Trophoblast cell (in vitro differentiated cells and primary cell): ENCODE data around the gene GLP2R.

Source experiments
- DNase-seq, 2 donors: peaks; one replicate each; pipeline ENCODE4 v3.0.0-alpha.2; 2016
- H2AFZ ChIP-seq: 2 replicates; pipeline ENCODE4 v1.6.1; 2013; ENCODE audit warnings: low read length, moderate library complexity, mild to moderate bottlenecking; ENCODE audit not compliant: insufficient read depth, poor library complexity
- H2AK5ac ChIP-seq: 2 replicates; pipeline ENCODE4 v1.6.1; 2013; ENCODE audit warnings: mild to moderate bottlenecking, low read length
- H2BK120ac ChIP-seq: 2 replicates; pipeline ENCODE4 v1.6.1; 2013; ENCODE audit warnings: low read length, mild to moderate bottlenecking, moderate library complexity; ENCODE audit not compliant: insufficient read depth, poor library complexity
- H2BK12ac ChIP-seq: 2 replicates; pipeline ENCODE4 v1.6.1; 2013; ENCODE audit warnings: mild to moderate bottlenecking, low read length, moderate library complexity
- H2BK5ac ChIP-seq: 2 replicates; pipeline ENCODE4 v1.6.1; 2013; ENCODE audit warnings: low read length, low read depth, moderate library complexity, mild to moderate bottlenecking; ENCODE audit not compliant: poor library complexity
- H3K14ac ChIP-seq: 2 replicates; pipeline ENCODE4 v1.6.1; 2013; ENCODE audit warnings: mild to moderate bottlenecking, low read length
- H3K18ac ChIP-seq: 2 replicates; pipeline ENCODE4 v1.6.1; 2013; ENCODE audit warnings: mild to moderate bottlenecking, low read length
- H3K23ac ChIP-seq: 2 replicates; pipeline ENCODE4 v1.6.1; 2013; ENCODE audit warnings: low read length
- H3K27ac ChIP-seq: 2 replicates; pipeline ENCODE4 v1.5.1; 2013; ENCODE audit warnings: low read depth, mild to moderate bottlenecking, inconsistent platforms, low read length, moderate library complexity
- H3K27me3 ChIP-seq: 2 replicates; pipeline ENCODE4 v1.6.1; 2013; ENCODE audit warnings: inconsistent platforms, mild to moderate bottlenecking, low read length, moderate library complexity; ENCODE audit not compliant: insufficient read depth
- H3K36me3 ChIP-seq, 2 experiments: 1 replicate in 1 of 2; 2 replicates in 1 of 2; pipeline ENCODE4 v1.6.1; 2013; ENCODE audit warnings: low read length in 2 of 2, mild to moderate bottlenecking in 2 of 2, moderate library complexity in 1 of 2; ENCODE audit not compliant: insufficient read depth in 2 of 2, control insufficient read depth in 1 of 2
- H3K4ac ChIP-seq: 2 replicates; pipeline ENCODE4 v1.6.1; 2013; ENCODE audit warnings: low read depth, mild to moderate bottlenecking, low read length, moderate library complexity
- H3K4me1 ChIP-seq, 2 experiments: 1 replicate in 1 of 2; 2 replicates in 1 of 2; pipeline ENCODE4 v1.6.1; 2013; ENCODE audit warnings: low read length in 2 of 2, mild to moderate bottlenecking in 2 of 2, moderate library complexity in 1 of 2; ENCODE audit not compliant: insufficient read depth in 2 of 2, control insufficient read depth in 1 of 2
- H3K4me2 ChIP-seq: 2 replicates; pipeline ENCODE4 v1.6.1; 2013; ENCODE audit warnings: inconsistent platforms, mild to moderate bottlenecking, low read length, moderate library complexity
- H3K4me3 ChIP-seq: 2 replicates; pipeline ENCODE4 v1.5.1; 2013; ENCODE audit warnings: mild to moderate bottlenecking, low read depth, low read length, inconsistent platforms
- H3K79me1 ChIP-seq: one replicate; pipeline ENCODE4 v1.6.1; 2013; ENCODE audit warnings: low read length
- H3K79me2 ChIP-seq: 2 replicates; pipeline ENCODE4 v1.6.1; 2013; ENCODE audit warnings: low read length, mild to moderate bottlenecking; ENCODE audit not compliant: control insufficient read depth, insufficient read depth, poor library complexity
- H3K9ac ChIP-seq: 2 replicates; pipeline ENCODE4 v1.6.1; 2013; ENCODE audit warnings: mild to moderate bottlenecking, low read length
- H3K9me3 ChIP-seq: 2 replicates; pipeline ENCODE4 v1.6.1; 2013; ENCODE audit warnings: low read depth, mild to moderate bottlenecking, control low read depth, inconsistent platforms, low read length; ENCODE audit not compliant: insufficient read depth
- H4K12ac ChIP-seq: 2 replicates; pipeline ENCODE4 v1.6.1; 2013; ENCODE audit warnings: low read depth, mild to moderate bottlenecking, low read length, moderate library complexity
- H4K8ac ChIP-seq: 2 replicates; pipeline ENCODE4 v1.6.1; 2013; ENCODE audit warnings: low read depth, mild to moderate bottlenecking, low read length, moderate library complexity
- H4K91ac ChIP-seq: one replicate; pipeline ENCODE4 v1.6.1; 2013; ENCODE audit warnings: low read depth, mild to moderate bottlenecking, low read length, moderate library complexity
- WGBS: extraction: QIAGEN DNeasy Blood & Tissue Kit; methylation state at CpG from one replicate; pipeline ENCODE4 v1.1.7; 2013; ENCODE audit warnings: missing lambda C conversion rate; ENCODE audit not compliant: insufficient read length, insufficient coverage; ENCODE audit errors: extremely low coverage; 5-methylcytosine and 5-hydroxymethylcytosine counted together

Gene GLP2R

GRCh38 chr17:9928601-9929333 lies 103.0 kb downstream of the GLP2R start:
- Histone ChIP-seq H3K27me3 (no peaks in the 10 kb centered on the region), H3K9me3 (no peaks in the 10 kb centered on the region)
- no CpG with 5 or more reads among the region's 13 CpGs for WGBS

GRCh38 chr17:9929871-9930270 lies 104.1 kb downstream of the GLP2R start:
- Histone ChIP-seq H2BK120ac (no peak overlapping the region), H3K4me2 (no peak overlapping the region), H3K18ac (no peak overlapping the region), H3K27ac (no peak overlapping the region), H3K23ac (no peak overlapping the region), H2AFZ (no peak overlapping the region), H2BK12ac (no peak overlapping the region), H3K9me3 (no peaks in the 10 kb centered on the region), H3K79me2 (no peaks in the 10 kb centered on the region), H3K4me1 (peaks cover 0 to 2% of the 10 kb centered on the region in 2 experiments), H4K8ac (no peak overlapping the region), H3K79me1 (no peaks in the 10 kb centered on the region), H2AK5ac (no peak overlapping the region), H3K4me3 (no peak overlapping the region), H4K12ac (no peak overlapping the region), H3K36me3 (peaks cover 10 to 17% of the 10 kb centered on the region in 2 experiments), H2BK5ac (no peak overlapping the region), H3K4ac (no peak overlapping the region), H3K9ac (no peak overlapping the region), H3K27me3 (no peaks in the 10 kb centered on the region), H3K14ac (no peak overlapping the region), H4K91ac (no peak overlapping the region)
- WGBS, result no CpG with 5 or more reads among the region's 8 CpGs
- peak in 1 of 2 donors; percentile 22 for DNase-seq

More at GRCh38 chr17:9928601-9929333, 103.0 kb downstream of the GLP2R start:
- Histone ChIP-seq H4K12ac (no peak overlapping the region), H3K9ac (no peak overlapping the region), H3K79me2 (no peaks in the 10 kb centered on the region), H3K4me3 (no peak overlapping the region), H3K36me3 (peaks cover 7 to 14% of the 10 kb centered on the region in 2 experiments), H2BK120ac (no peak overlapping the region), H2BK5ac (no peak overlapping the region), H2AFZ (no peak overlapping the region), H3K4me1 (no peaks in the 10 kb centered on the region), H2AK5ac (no peak overlapping the region), H3K18ac (no peak overlapping the region), H3K4me2 (no peak overlapping the region), H3K27ac (no peak overlapping the region), H3K14ac (no peak overlapping the region), H4K8ac (no peak overlapping the region), H2BK12ac (no peak overlapping the region), H3K23ac (no peak overlapping the region), H3K4ac (no peak overlapping the region), H3K79me1 (no peaks in the 10 kb centered on the region), H4K91ac (no peak overlapping the region)
- DNase-seq, result peak; percentile 66 to 88

GRCh38 chr17:9931144-9931741 lies 105.5 kb downstream of the GLP2R start:
- no CpG with 5 or more reads among the region's 12 CpGs for WGBS

GRCh38 chr17:9932491-9932890 lies 106.8 kb downstream of the GLP2R start:
- H2BK5ac ChIP-seq, result no peak overlapping the region
- no peak overlapping the region for H2AFZ ChIP-seq
- DNase-seq, result peak in 1 of 2 donors; percentile 20
- peaks cover 8 to 10% of the 10 kb centered on the region in 2 experiments for H3K36me3 ChIP-seq
- no peaks in the 10 kb centered on the region for H3K79me1 ChIP-seq
- no peak overlapping the region for H4K8ac ChIP-seq
- H3K4ac ChIP-seq, result no peak overlapping the region
- no peaks in the 10 kb centered on the region for H3K27me3 ChIP-seq
- H3K79me2 ChIP-seq, result no peaks in the 10 kb centered on the region
- no peak overlapping the region for H3K4me3 ChIP-seq
- no peak overlapping the region for H2AK5ac ChIP-seq
- no peak overlapping the region for H3K27ac ChIP-seq
- no peak overlapping the region for H4K91ac ChIP-seq
- peaks cover 0 to 2% of the 10 kb centered on the region in 2 experiments for H3K4me1 ChIP-seq
- H3K4me2 ChIP-seq, result no peak overlapping the region
- no peak overlapping the region for H4K12ac ChIP-seq
- H3K9me3 ChIP-seq, result no peaks in the 10 kb centered on the region
- WGBS, result no CpG with 5 or more reads among the region's 2 CpGs
- H3K18ac ChIP-seq, result no peak overlapping the region
- no peak overlapping the region for H3K9ac ChIP-seq
- no peak overlapping the region for H3K14ac ChIP-seq
- no peak overlapping the region for H3K23ac ChIP-seq
- no peak overlapping the region for H2BK12ac ChIP-seq
- H2BK120ac ChIP-seq, result no peak overlapping the region

More at GRCh38 chr17:9931144-9931741, 105.5 kb downstream of the GLP2R start:
- Histone ChIP-seq H3K79me1 (no peaks in the 10 kb centered on the region), H3K79me2 (no peaks in the 10 kb centered on the region), H3K4ac (no peak overlapping the region), H3K36me3 (peaks cover 5 to 9% of the 10 kb centered on the region in 2 experiments), H3K27ac (no peak overlapping the region), H3K4me2 (no peak overlapping the region), H2BK5ac (no peak overlapping the region), H2BK12ac (no peak overlapping the region), H3K4me3 (no peak overlapping the region), H3K9ac (no peak overlapping the region), H3K23ac (no peak overlapping the region), H3K18ac (no peak overlapping the region), H4K8ac (no peak overlapping the region), H2AK5ac (no peak overlapping the region), H3K4me1 (peaks cover 0 to 2% of the 10 kb centered on the region in 2 experiments), H2BK120ac (no peak overlapping the region), H2AFZ (no peak overlapping the region), H4K12ac (no peak overlapping the region), H3K9me3 (no peaks in the 10 kb centered on the region), H4K91ac (no peak overlapping the region), H3K14ac (no peak overlapping the region), H3K27me3 (no peaks in the 10 kb centered on the region)
- DNase-seq, result no peak
